Hepatocyte (in vitro differentiated cells): Measurements from ENCODE around the gene ANAPC5. TPM values are rescaled to one million over a fixed set of nuclear protein-coding genes. Genes with fewer than 3 reads are reported as not detected.
A peak's percentile ranks its signal among the peaks of the same experiment; 100 is the strongest.
"Not testable (repeated sequence)": the region's sequence is repeated elsewhere in the genome, so short reads cannot be mapped to it uniquely, and the experiment has no call there.

ENCODE experiments used
- DNase-seq: peaks from one replicate; pipeline ENCODE4 v3.0.0-alpha.2; 2016; ENCODE audit warnings: low spot score
- H2AFZ ChIP-seq: fragments of 200-600 bp; sonication (generic); 2 replicates; pipeline ENCODE4 v1.6.0; 2016; ENCODE audit warnings: antibody characterized with exemption, mild to moderate bottlenecking
- H3K27ac ChIP-seq: fragments of 200-600 bp; sonication (generic); 2 replicates; pipeline ENCODE4 v1.5.1; 2016; ENCODE audit warnings: mild to moderate bottlenecking
- H3K27me3 ChIP-seq: fragments of 200-600 bp; sonication (generic); 2 replicates; pipeline ENCODE4 v1.6.1; 2016
- H3K36me3 ChIP-seq: fragments of 200-600 bp; sonication (generic); replicated peaks from 2 replicates; pipeline ENCODE4 v1.5.1; 2016; ENCODE audit warnings: low read depth; ENCODE audit not compliant: insufficient read depth
- H3K4me1 ChIP-seq: fragments of 200-600 bp; sonication (generic); 2 replicates; pipeline ENCODE4 v1.5.1; 2016; ENCODE audit warnings: mild to moderate bottlenecking, moderate library complexity; ENCODE audit not compliant: insufficient read depth
- H3K4me2 ChIP-seq: fragments of 200-600 bp; sonication (generic); 2 replicates; pipeline ENCODE4 v1.6.0; 2016
- H3K4me3 ChIP-seq: fragments of 200-600 bp; sonication (generic); 2 replicates; pipeline ENCODE4 v1.5.1; 2016; ENCODE audit warnings: mild to moderate bottlenecking
- H3K79me2 ChIP-seq: fragments of 200-600 bp; sonication (generic); 2 replicates; pipeline ENCODE4 v1.6.0; 2017; ENCODE audit warnings: mild to moderate bottlenecking
- H3K9me2 ChIP-seq: fragments of 200-600 bp; sonication (generic); replicated peaks from 2 replicates; pipeline ENCODE4 v1.6.0; 2017; ENCODE audit warnings: mild to moderate bottlenecking; ENCODE audit not compliant: insufficient read depth
- H3K9me3 ChIP-seq: fragments of 200-600 bp; sonication (generic); 2 replicates; pipeline ENCODE4 v1.5.1; 2016; ENCODE audit warnings: low read depth, mild to moderate bottlenecking
- H4K20me1 ChIP-seq: fragments of 200-600 bp; sonication (generic); 2 replicates; pipeline ENCODE4 v1.6.0; 2016; ENCODE audit warnings: mild to moderate bottlenecking; ENCODE audit not compliant: insufficient read depth, poor library complexity, severe bottlenecking
- EZH2 ChIP-seq: fragments of 200-600 bp; sonication (generic); IDR thresholded peaks from 2 replicates; pipeline ENCODE4 v1.6.1; 2016; ENCODE audit warnings: antibody characterized with exemption, mild to moderate bottlenecking, borderline replicate concordance
- EZH2phosphoT487 ChIP-seq: fragments of 200-600 bp; sonication (generic); IDR thresholded peaks from one replicate; pipeline ENCODE4 v1.6.1; 2018; ENCODE audit warnings: antibody characterized with exemption, mild to moderate bottlenecking, low read depth, moderate library complexity; ENCODE audit not compliant: unreplicated experiment, severe bottlenecking
- WGBS: methylation state at CpG from one replicate; pipeline ENCODE4 v1.1.6; 2016; ENCODE audit warnings: low lambda C conversion rate; ENCODE audit errors: missing lambda C conversion rate; 5-methylcytosine and 5-hydroxymethylcytosine counted together
- polyA plus RNA-seq: library from polyadenylated mRNA; unstranded; fragments of >200 nt; fragmentation: Nextera tagmentation; extraction: Ambion mirVana; gene quantifications from 2 replicates; pipeline ENCODE4 v1.2.1, GENCODE V29; 2016
- total RNA-seq: library from RNA; depleted of rRNA; stranded (reverse); fragments of >200 nt; gene quantifications from 2 replicates; pipeline ENCODE4 v1.2.3, GENCODE V29; 2014
- TF ChIP-seq, protein P1 (sequence below): fragments of 200-600 bp; sonication (generic); IDR thresholded peaks from 2 replicates; pipeline ENCODE4 v1.5.1; 2016; ENCODE audit warnings: antibody characterized with exemption, mild to moderate bottlenecking; ENCODE audit not compliant: poor library complexity

The ANAPC5 gene
- total and polyA plus RNA-seq, 2 experiments from 2014 or later, result 102 to 108 TPM

DNA sequence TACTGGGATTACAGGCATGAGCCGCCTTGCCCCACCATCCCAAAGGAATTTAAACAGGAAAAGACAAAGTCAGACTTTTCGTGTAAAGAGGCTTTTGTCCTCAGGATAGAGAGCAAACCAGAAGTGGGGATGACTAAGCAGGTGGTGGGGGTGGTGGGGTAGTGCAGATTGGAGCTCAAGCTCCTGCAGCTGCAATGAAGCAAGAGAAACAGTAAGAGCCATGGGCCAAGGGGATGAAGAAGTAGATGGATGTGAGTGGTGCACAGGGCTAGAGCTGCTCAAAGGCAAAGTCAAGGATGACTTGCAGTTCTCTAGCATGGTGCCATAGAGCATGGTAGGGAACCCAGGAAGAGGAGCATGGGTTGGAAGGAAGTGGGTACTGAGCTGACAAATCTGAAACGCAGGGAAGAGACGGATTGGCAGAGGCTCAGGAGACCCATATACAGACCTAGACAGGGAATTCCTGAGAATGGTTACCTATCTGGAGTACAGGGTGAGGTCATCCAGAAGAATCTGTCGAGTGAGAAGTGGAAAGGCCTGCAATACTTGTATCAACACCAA is 36.3 kb upstream of the ANAPC5 start:
- 79% methylated on average over 5 of the region's 5 CpGs for WGBS
- no peak overlapping the region for H2AFZ ChIP-seq
- no peak for TF ChIP-seq EZH2
- TF ChIP-seq, protein P1, sequence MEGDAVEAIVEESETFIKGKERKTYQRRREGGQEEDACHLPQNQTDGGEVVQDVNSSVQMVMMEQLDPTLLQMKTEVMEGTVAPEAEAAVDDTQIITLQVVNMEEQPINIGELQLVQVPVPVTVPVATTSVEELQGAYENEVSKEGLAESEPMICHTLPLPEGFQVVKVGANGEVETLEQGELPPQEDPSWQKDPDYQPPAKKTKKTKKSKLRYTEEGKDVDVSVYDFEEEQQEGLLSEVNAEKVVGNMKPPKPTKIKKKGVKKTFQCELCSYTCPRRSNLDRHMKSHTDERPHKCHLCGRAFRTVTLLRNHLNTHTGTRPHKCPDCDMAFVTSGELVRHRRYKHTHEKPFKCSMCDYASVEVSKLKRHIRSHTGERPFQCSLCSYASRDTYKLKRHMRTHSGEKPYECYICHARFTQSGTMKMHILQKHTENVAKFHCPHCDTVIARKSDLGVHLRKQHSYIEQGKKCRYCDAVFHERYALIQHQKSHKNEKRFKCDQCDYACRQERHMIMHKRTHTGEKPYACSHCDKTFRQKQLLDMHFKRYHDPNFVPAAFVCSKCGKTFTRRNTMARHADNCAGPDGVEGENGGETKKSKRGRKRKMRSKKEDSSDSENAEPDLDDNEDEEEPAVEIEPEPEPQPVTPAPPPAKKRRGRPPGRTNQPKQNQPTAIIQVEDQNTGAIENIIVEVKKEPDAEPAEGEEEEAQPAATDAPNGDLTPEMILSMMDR, result no peak
- no peak for TF ChIP-seq EZH2phosphoT487

DNA sequence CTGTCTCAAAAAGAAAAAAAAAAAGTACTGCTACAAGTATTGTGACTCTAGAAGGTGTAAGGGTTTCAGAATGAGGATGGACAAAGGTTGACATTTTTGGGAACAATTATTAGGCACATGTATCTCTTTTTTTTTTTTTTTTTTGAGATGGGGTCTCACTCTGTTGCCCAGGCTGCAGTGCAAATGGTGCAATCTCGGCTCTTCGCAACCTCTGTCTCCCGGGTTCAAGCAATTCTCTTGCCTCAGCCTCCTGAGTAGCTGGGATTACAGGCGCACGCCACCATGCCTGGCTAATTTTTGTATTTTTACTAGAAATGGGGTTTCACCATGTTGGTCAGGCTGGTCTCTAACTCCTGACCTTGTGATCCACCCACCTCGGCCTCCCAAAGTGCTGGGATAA is 32.7 kb upstream of the ANAPC5 start:
- not testable (repeated sequence) for H3K27me3 ChIP-seq, DNase-seq, H2AFZ ChIP-seq, H3K9me3 ChIP-seq, H4K20me1 ChIP-seq, H3K36me3 ChIP-seq, H3K4me1 ChIP-seq, H3K4me2 ChIP-seq, H3K9me2 ChIP-seq, H3K79me2 ChIP-seq, H3K27ac ChIP-seq, H3K4me3 ChIP-seq
- 75% methylated on average over 6 of the region's 6 CpGs for WGBS

More for the DNA sequence above, 36.3 kb upstream of the ANAPC5 start:
- Histone ChIP-seq H3K4me2 (no peak overlapping the region), H3K4me3 (no peak overlapping the region), H3K4me1 (no peaks in the 10 kb centered on the region), H3K79me2 (no peaks in the 10 kb centered on the region), H3K9me2 (no peaks in the 10 kb centered on the region), H3K9me3 (no peaks in the 10 kb centered on the region), H3K27me3 (no peaks in the 10 kb centered on the region), H3K36me3 (no peaks in the 10 kb centered on the region), H4K20me1 (no peaks in the 10 kb centered on the region), H3K27ac (no peak overlapping the region)
- no peak for DNase-seq

DNA sequence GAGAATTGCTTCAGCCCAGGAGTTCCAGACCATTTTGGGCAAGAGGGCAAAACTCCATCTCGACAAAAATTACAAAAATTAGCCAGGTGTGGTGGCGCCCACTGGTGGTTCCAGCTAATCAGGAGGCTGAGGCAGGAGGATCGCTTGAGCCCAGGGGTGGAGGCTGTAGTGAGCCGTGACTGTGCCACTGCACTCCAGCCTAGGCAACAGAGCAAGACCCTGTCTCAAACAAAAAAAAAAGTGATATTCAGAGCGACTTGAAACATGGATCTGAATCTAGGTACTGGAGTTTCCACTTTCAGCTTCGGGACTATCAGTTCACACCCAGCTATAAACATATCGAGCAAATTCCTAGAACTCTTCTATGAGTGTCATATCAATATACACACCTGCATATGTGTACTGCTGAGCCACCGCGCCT is 31.4 kb upstream of the ANAPC5 start:
- no peaks in the 10 kb centered on the region for H3K36me3 ChIP-seq
- H3K27ac ChIP-seq, result no peak overlapping the region
- H4K20me1 ChIP-seq, result no peaks in the 10 kb centered on the region
- H3K4me2 ChIP-seq, result no peak overlapping the region
- no peaks in the 10 kb centered on the region for H3K4me1 ChIP-seq
- no peaks in the 10 kb centered on the region for H3K27me3 ChIP-seq
- DNase-seq, result no peak
- H2AFZ ChIP-seq, result no peak overlapping the region
- H3K79me2 ChIP-seq, result no peaks in the 10 kb centered on the region
- 90% methylated on average over 9 of the region's 9 CpGs for WGBS
- no peak overlapping the region for H3K4me3 ChIP-seq
- no peaks in the 10 kb centered on the region for H3K9me3 ChIP-seq
- TF ChIP-seq EZH2phosphoT487 (no peak), EZH2 (no peak)
- TF ChIP-seq, protein P1, result peak; percentile 4
- H3K9me2 ChIP-seq, result no peaks in the 10 kb centered on the region

DNA sequence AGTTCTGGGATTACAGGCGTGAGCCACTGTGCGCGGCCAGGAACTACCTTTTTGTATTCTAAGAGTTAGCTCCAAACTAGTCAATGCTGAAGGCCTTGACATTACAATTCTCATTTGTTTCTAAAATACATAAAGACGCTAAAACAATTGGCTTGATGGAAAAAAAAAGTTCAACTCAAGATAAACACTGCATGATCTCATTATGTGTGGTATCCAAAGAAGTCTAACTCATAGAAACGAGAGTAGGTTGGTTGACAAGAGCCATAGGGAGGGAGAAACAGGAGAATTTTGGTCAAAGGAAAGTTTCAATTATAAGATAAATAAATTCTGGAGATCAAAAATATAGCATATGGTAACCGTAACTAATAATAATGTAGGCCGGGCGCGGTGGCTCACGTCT is 27.7 kb upstream of the ANAPC5 start:
- Histone ChIP-seq H4K20me1 (no peaks in the 10 kb centered on the region), H3K27ac (no peak overlapping the region), H2AFZ (no peak overlapping the region), H3K79me2 (no peaks in the 10 kb centered on the region), H3K9me3 (no peaks in the 10 kb centered on the region), H3K27me3 (no peaks in the 10 kb centered on the region), H3K4me3 (no peak overlapping the region), H3K9me2 (no peaks in the 10 kb centered on the region), H3K36me3 (no peaks in the 10 kb centered on the region), H3K4me1 (no peaks in the 10 kb centered on the region), H3K4me2 (no peak overlapping the region)
- no peak for DNase-seq
- no peak for TF ChIP-seq EZH2phosphoT487
- TF ChIP-seq EZH2, result no peak
- TF ChIP-seq, protein P1, result no peak
- 88% methylated on average over 10 of the region's 10 CpGs for WGBS
